ENCODE results near the gene FITM2. TPM values are rescaled to one million over a fixed set of nuclear protein-coding genes. Genes with fewer than 3 reads are reported as not detected.

FITM2 gene
- 1 to 10 TPM; 2.7 to 2.9 TPM for total RNA-seq

GRCh38 chr20:44310664-44311639, at the start of gene FITM2:
Gene FITM2 (minus strand): TSS chr20:44311202. CDS start chr20:44311148, 54 bp downstream.
- peak within 1 kb of the TSS; percentile 90 for H3K27ac Mint-ChIP-seq
- no peaks in the 10 kb centered on the region for H3K9me3 Mint-ChIP-seq (ENCODE audit: insufficient read depth)
- peak within 1 kb of the TSS; percentile 88 for H3K4me3 Mint-ChIP-seq
- DNase-seq = peak; percentile 99
- H3K36me3 Mint-ChIP-seq (ENCODE audit: low read depth) = peaks cover 3% of the 10 kb centered on the region
- CTCF ChIA-PET = interaction anchor here (0.6 to 7.5 kb wide), 31 partner anchors 9 to 346 kb away, joined by 3 to 529 read pairs (median 5); partner anchors contain the start of gene OSER1
- POLR2A ChIA-PET = interaction anchor here (0.7 to 2.7 kb wide), 4 partner anchors 93 to 174 kb away, joined by 3 to 17 read pairs (median 6); partner anchors contain the start of gene OSER1
- peaks cover 19% of the 10 kb centered on the region for H3K4me1 Mint-ChIP-seq (ENCODE audit: low read depth)
- ATAC-seq = peak; percentile 92
- peaks cover 6% of the 10 kb centered on the region for H3K27me3 Mint-ChIP-seq (ENCODE audit: low read depth)

- H3K4me1 Mint-ChIP-seq (ENCODE audit: low read depth) = no peaks in the 10 kb centered on the region
- no peak overlapping the region for H3K27ac Mint-ChIP-seq
- no peak for ATAC-seq
- no peaks in the 10 kb centered on the region for H3K9me3 Mint-ChIP-seq (ENCODE audit: insufficient read depth)
- H3K27me3 Mint-ChIP-seq (ENCODE audit: low read depth) = peaks cover 6% of the 10 kb centered on the region
- no peak for DNase-seq
- no peaks in the 10 kb centered on the region for H3K36me3 Mint-ChIP-seq (ENCODE audit: low read depth)
- POLR2A ChIA-PET = no interaction called here
- no peak overlapping the region for H3K4me3 Mint-ChIP-seq
- CTCF ChIA-PET = interaction anchor here (0.9 kb wide), 1 partner anchor 24 kb away, joined by 4 read pairs; no protein-coding TSS in a partner anchor
Observed at GRCh38 chr20:44360221-44360620, 49.2 kb upstream of the FITM2 start.

GRCh38 chr20:44358776-44359175, 47.8 kb upstream of the FITM2 start:
- DNase-seq (no peak), ATAC-seq (no peak)
- ChIA-PET POLR2A (no interaction called here), CTCF (no interaction called here)
- H3K4me1 Mint-ChIP-seq (ENCODE audit: low read depth) = no peaks in the 10 kb centered on the region
- H3K27me3 Mint-ChIP-seq (ENCODE audit: low read depth) = peaks cover 6% of the 10 kb centered on the region
- H3K27ac Mint-ChIP-seq = no peak overlapping the region
- H3K36me3 Mint-ChIP-seq (ENCODE audit: low read depth) = no peaks in the 10 kb centered on the region
- no peak overlapping the region for H3K4me3 Mint-ChIP-seq
- H3K9me3 Mint-ChIP-seq (ENCODE audit: insufficient read depth) = no peaks in the 10 kb centered on the region

- DNase-seq = no peak
- H3K27me3 Mint-ChIP-seq (ENCODE audit: low read depth) = peaks cover 6% of the 10 kb centered on the region
- no peaks in the 10 kb centered on the region for H3K4me1 Mint-ChIP-seq (ENCODE audit: low read depth)
- H3K36me3 Mint-ChIP-seq (ENCODE audit: low read depth) = no peaks in the 10 kb centered on the region
- ChIA-PET CTCF (no interaction called here), POLR2A (no interaction called here)
- no peaks in the 10 kb centered on the region for H3K9me3 Mint-ChIP-seq (ENCODE audit: insufficient read depth)
- ATAC-seq = no peak
- H3K27ac Mint-ChIP-seq = no peak overlapping the region
- no peak overlapping the region for H3K4me3 Mint-ChIP-seq
Observed at GRCh38 chr20:44357555-44358125, 46.6 kb upstream of the FITM2 start.

GRCh38 chr20:44357020-44357419, 46.0 kb upstream of the FITM2 start:
- ChIA-PET CTCF (no interaction called here), POLR2A (no interaction called here)
- no peak overlapping the region for H3K27ac Mint-ChIP-seq
- peaks cover 4% of the 10 kb centered on the region for H3K4me1 Mint-ChIP-seq (ENCODE audit: low read depth)
- peaks cover 6% of the 10 kb centered on the region for H3K27me3 Mint-ChIP-seq (ENCODE audit: low read depth)
- H3K4me3 Mint-ChIP-seq = no peak overlapping the region
- no peak for ATAC-seq
- H3K9me3 Mint-ChIP-seq (ENCODE audit: insufficient read depth) = no peaks in the 10 kb centered on the region
- no peak for DNase-seq
- H3K36me3 Mint-ChIP-seq (ENCODE audit: low read depth) = no peaks in the 10 kb centered on the region

GRCh38 chr20:44356353-44356723, 45.3 kb upstream of the FITM2 start:
- Mint-ChIP-seq H3K9me3 (ENCODE audit: insufficient read depth) (no peaks in the 10 kb centered on the region), H3K27me3 (ENCODE audit: low read depth) (peaks cover 6% of the 10 kb centered on the region), H3K36me3 (ENCODE audit: low read depth) (no peaks in the 10 kb centered on the region), H3K4me1 (ENCODE audit: low read depth) (peaks cover 9% of the 10 kb centered on the region), H3K4me3 (no peak overlapping the region), H3K27ac (no peak overlapping the region)
- CTCF ChIA-PET = no interaction called here
- no peak for ATAC-seq
- no peak for DNase-seq
- POLR2A ChIA-PET = no interaction called here

GRCh38 chr20:44355498-44356352, 44.7 kb upstream of the FITM2 start, which contains the start of gene HNF4A:
Gene HNF4A (plus strand): TSS chr20:44355699. CDS start chr20:44355805, 106 bp downstream.
- CTCF ChIA-PET = no interaction called here
- Mint-ChIP-seq H3K4me1 (ENCODE audit: low read depth) (peaks cover 9% of the 10 kb centered on the region), H3K27ac (no peak within 1 kb of the TSS), H3K9me3 (ENCODE audit: insufficient read depth) (no peaks in the 10 kb centered on the region), H3K36me3 (ENCODE audit: low read depth) (no peaks in the 10 kb centered on the region), H3K4me3 (no peak within 1 kb of the TSS), H3K27me3 (ENCODE audit: low read depth) (peaks cover 6% of the 10 kb centered on the region)
- DNase-seq (no peak), ATAC-seq (no peak)
- POLR2A ChIA-PET = no interaction called here

- Mint-ChIP-seq H3K36me3 (ENCODE audit: low read depth) (no peaks in the 10 kb centered on the region), H3K4me1 (ENCODE audit: low read depth) (peaks cover 9% of the 10 kb centered on the region), H3K9me3 (ENCODE audit: insufficient read depth) (no peaks in the 10 kb centered on the region), H3K4me3 (no peak overlapping the region), H3K27me3 (ENCODE audit: low read depth) (peaks cover 2% of the 10 kb centered on the region), H3K27ac (no peak overlapping the region)
- POLR2A ChIA-PET = no interaction called here
- ATAC-seq (no peak), DNase-seq (no peak)
- CTCF ChIA-PET = interaction anchor here (1.1 to 1.4 kb wide), 2 partner anchors 29 to 165 kb away, joined by 3 to 5 read pairs; no protein-coding TSS in a partner anchor
Observed at GRCh38 chr20:44354979-44355497, 44.0 kb upstream of the FITM2 start.

- H3K4me1 Mint-ChIP-seq (ENCODE audit: low read depth) = peaks cover 9% of the 10 kb centered on the region
- DNase-seq = no peak
- ATAC-seq = no peak
- ChIA-PET POLR2A (no interaction called here), CTCF (no interaction called here)
- H3K36me3 Mint-ChIP-seq (ENCODE audit: low read depth) = no peaks in the 10 kb centered on the region
- no peaks in the 10 kb centered on the region for H3K9me3 Mint-ChIP-seq (ENCODE audit: insufficient read depth)
- no peaks in the 10 kb centered on the region for H3K27me3 Mint-ChIP-seq (ENCODE audit: low read depth)
- H3K27ac Mint-ChIP-seq = no peak overlapping the region
- H3K4me3 Mint-ChIP-seq = no peak overlapping the region
Observed at GRCh38 chr20:44350567-44350966, 39.6 kb upstream of the FITM2 start.

GRCh38 chr20:44349349-44349748, 38.3 kb upstream of the FITM2 start:
- H3K27ac Mint-ChIP-seq = no peak overlapping the region
- ATAC-seq (no peak), DNase-seq (no peak)
- no peaks in the 10 kb centered on the region for H3K27me3 Mint-ChIP-seq (ENCODE audit: low read depth)
- peaks cover 9% of the 10 kb centered on the region for H3K4me1 Mint-ChIP-seq (ENCODE audit: low read depth)
- ChIA-PET POLR2A (no interaction called here), CTCF (no interaction called here)
- no peaks in the 10 kb centered on the region for H3K9me3 Mint-ChIP-seq (ENCODE audit: insufficient read depth)
- no peaks in the 10 kb centered on the region for H3K36me3 Mint-ChIP-seq (ENCODE audit: low read depth)
- no peak overlapping the region for H3K4me3 Mint-ChIP-seq

GRCh38 chr20:44348168-44348659, 37.2 kb upstream of the FITM2 start:
- ATAC-seq (no peak), DNase-seq (no peak)
- ChIA-PET POLR2A (no interaction called here), CTCF (interaction anchor here (1.6 kb wide), 1 partner anchor 132 kb away, joined by 3 read pairs; no protein-coding TSS in a partner anchor)
- Mint-ChIP-seq H3K27ac (no peak overlapping the region), H3K4me3 (no peak overlapping the region), H3K4me1 (ENCODE audit: low read depth) (peaks cover 9% of the 10 kb centered on the region), H3K27me3 (ENCODE audit: low read depth) (no peaks in the 10 kb centered on the region), H3K36me3 (ENCODE audit: low read depth) (no peaks in the 10 kb centered on the region), H3K9me3 (ENCODE audit: insufficient read depth) (no peaks in the 10 kb centered on the region)

All from activated CD8-positive, alpha-beta T cell treated with anti-CD3 and anti-CD28 coated beads, Interleukin-2, amount 10 ng/mL, durations not matched to agents 7 days and 5 days (primary cell).